NCI-H2029 treated with DMSO at 0.1 percent for 48 hours (cell line): ENCODE results near the gene PCNX2.

Experiments
- DNase-seq: peaks from one replicate; lab custom pipeline; 2025; lab: John Stamatoyannopoulos, UW

PCNX2 gene

DNA sequence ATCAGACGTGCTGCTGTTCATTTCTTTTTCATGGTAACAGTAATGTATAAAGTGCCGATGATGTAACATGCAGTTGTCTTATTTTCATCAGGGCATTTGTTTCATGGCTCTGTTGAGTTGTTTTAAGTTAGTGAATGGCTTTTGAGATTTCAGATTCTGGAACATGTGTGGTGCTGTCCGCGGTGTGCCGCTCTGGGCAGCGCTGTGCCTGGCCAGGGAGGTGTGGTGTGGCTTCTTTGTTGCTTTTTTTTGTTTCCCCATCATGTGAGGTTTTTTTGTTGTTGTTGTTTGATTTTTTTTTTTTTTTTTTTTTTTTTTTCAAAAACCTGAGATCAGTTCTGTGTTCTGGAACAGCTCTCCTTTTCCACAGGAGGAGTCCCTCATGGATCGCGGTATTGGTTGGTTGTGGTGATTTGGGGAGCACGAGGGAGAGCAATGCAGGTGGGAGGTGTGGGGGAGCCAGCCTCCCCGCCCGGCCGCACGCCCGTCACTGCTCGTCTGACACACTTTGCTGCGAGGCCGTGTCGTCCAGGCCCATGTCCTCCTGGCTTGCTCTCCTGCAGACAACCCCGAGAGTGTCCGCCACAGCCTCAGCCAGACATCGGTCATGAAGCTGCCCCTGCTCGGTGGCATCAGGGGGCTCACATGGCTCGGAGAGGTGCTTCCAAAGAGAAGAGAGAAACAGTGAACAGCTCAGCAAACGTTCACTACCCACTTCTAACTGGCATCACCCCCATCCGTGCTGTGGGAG lies 311.5 kb downstream of the PCNX2 start:
- no peak for DNase-seq

- DNase-seq, result no peak
Measured at GRCh38 chr1:232983375-232983774, 312.1 kb downstream of the PCNX2 start.

DNA sequence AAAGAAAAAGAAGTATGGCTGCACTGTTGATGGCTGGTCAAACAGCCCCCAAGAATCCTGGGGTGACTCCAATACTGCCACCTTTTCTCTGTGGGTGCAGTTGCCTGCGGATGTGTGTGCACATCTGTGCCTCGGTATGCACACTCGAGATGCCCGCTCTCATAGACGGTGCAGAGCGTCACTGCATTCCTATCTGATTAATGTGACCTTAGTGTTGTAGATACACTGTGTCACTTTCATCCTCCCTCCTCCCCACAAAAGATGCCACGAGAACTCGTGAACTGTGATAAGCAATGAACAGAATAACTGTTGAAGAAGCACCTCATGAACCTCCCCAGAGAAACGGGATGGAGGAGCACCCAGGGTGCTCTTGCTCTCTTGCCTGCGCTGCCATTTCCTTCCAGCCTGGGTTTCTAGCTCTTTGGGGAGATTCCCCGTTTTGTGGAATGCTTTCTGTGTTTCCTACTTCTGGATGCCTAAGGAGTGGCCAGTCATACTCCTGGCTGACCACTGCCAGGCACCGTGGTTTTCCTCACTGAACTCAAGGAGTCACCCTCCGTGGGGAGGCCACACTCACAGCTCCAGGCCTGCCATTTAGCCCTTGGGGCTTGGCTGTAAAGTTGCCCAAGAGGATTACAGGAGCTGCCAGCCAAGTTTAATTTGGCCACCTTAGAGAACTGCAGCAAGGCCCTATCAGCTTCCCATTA lies 313.1 kb downstream of the PCNX2 start:
- no peak for DNase-seq

- DNase-seq, result no peak
Measured at GRCh38 chr1:232980986-232981560, 314.5 kb downstream of the PCNX2 start.

GRCh38 chr1:232980355-232980978 lies 315.1 kb downstream of the PCNX2 start:
- no peak for DNase-seq

- no peak for DNase-seq
Measured at GRCh38 chr1:232979558-232979957, 316.0 kb downstream of the PCNX2 start.

DNA sequence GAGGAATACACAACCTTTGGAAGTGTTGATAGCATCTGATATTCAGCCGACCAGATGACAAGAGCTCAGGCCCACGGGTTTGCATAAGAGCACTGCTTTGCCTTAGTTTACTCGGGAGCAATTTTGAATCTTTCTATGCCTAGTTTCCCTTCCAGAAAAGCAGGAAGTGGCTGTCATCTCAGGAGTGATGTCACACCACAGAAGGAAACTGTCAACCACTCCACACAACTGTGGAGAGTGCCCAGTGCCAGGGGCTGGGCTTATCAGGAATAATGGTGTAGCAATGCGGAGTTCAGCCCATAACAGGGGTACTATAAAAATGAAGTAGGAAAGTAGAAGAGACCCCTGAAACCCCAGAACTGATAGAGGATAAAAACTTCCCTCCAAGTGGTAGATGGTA lies 316.7 kb downstream of the PCNX2 start:
- DNase-seq, result no peak

DNA sequence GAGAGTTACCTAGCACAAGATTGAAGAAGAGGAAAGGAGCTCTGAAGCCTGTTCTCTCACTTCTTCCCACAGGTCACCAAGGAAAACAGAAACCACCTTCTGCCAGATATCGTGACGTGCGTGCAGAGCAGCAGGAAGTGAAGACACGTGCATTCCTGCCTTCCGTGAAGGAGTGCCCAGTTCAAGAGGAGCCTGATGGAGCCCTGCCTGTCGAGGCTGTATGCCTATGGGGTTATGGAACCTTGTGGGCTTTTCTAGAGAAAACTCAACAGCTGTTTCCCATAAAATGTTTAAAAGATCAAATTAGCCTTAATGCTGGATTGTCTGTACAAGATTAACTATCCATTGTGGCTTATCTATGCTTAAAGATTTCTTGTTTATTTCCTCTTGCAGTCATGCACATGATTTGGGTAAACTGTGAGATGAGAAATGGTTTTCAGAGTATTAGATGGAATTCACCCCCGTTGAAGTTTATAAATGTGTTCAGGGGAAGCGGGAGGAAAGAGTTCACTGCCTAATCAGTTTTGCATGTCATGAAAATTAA lies 317.4 kb downstream of the PCNX2 start:
- DNase-seq, result no peak

GRCh38 chr1:232974971-232975370 lies 320.6 kb downstream of the PCNX2 start:
- DNase-seq, result no peak

GRCh38 chr1:232973652-232974611 lies 321.6 kb downstream of the PCNX2 start:
- DNase-seq, result no peak

- DNase-seq, result no peak
Measured at GRCh38 chr1:232970508-232970907, 325.0 kb downstream of the PCNX2 start.

DNA sequence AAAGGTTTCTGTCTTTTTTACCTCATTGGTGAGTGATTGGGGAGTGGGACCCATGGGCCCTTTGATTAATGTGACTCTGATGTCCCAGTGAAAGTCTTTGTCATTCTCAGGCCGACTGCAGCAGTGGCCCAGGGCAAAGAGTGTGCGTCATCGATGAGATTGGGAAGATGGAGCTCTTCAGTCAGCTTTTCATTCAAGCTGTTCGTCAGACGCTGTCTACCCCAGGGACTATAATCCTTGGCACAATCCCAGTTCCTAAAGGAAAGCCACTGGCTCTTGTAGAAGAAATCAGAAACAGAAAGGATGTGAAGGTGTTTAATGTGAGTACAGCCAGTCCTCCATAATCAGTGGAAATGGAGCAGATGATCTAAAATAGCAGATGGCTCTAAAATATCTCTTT lies 325.7 kb downstream of the PCNX2 start:
- no peak for DNase-seq

DNA sequence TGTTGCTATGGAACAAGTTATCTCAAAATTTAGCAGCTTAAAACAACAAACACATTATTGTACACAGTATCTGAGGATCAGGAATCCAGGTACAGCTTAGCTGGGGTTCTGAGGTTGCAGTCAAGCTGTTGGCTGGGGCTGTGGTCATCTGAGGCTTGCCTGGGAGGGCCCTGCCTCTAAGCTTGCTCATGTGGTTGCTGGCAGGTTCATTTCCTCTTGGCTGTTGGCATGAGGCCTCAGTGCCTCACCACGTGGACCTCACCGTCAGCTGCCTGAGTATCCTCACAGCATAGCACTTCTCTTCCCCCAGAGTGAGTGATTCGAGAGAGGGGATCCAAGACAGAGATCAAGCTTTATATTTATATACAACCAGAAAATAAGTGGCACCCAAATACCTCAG lies 326.6 kb downstream of the PCNX2 start:
- DNase-seq, result peak; percentile 22

DNA sequence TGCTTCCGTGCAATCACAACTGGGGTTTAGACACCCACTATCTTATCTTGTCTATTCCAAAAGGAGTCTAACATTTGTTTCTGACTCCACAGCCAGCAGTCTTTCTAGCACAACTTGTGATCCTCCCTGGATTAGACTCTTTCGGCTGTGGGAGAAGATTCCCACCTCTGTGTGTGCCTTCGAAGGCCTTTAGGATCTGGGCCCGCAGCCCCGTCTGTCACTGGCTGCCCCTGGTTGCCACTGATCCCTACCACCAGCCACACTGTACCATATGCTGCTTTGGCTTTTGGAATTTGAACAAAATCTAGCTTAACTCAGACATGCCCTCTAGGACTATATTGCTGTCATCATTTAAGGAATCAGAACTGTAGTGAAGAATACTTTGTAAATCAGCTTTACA lies 327.1 kb downstream of the PCNX2 start:
- DNase-seq, result no peak

- DNase-seq, result no peak
Measured at GRCh38 chr1:232966663-232967062, 328.9 kb downstream of the PCNX2 start.

DNA sequence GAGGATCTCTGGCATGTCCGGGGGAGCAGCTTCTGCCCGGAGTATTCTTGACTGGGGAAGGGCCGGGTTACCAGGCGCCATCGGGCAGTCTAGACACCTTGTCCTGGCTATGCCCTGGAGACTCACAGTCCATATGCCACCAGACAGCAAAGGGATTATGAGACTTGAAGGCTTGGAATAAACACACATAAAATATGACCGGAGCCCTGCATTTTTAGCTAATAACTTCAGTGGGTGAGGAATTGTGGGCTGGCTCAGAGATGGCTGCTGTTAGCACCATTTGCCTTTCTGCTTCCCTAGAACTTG lies 329.7 kb downstream of the PCNX2 start:
- no peak for DNase-seq

DNA sequence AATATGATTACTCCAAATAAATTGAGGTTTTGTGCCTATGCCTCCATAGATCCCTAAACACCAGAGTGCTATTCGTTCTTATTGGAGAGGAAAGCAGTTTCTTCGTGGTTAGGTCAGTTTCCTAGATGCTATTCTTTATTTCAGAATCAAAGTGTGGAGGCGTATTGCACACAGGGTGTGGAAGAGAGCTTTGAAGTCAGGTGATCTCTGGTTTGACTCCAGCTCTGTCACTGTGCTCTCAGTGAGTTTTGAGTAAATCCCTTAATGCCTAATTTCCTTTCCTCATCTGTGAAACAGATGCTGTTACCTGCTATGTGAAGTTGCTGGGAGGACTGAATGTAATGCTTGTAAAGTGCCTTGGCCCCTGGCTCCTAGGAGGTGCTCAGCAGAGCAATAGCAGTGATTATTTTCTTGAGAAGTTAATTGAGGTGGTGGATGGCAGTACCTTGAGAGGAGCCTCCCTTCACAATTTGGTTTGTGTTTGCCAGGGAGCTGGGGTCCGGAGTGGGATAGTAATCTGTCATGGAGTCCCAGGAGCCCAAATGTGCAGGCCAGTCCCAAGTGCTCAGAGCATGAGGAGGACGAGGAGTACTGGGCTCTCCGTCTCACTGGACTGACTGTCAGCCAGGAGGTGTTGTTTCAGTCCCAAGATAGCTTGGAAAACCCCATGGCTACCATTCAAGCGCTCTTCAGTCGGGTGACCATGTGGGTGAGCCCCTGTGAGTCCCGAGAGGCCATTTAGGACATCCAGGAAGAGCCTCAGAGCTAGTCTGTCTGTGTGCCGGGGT lies 330.2 kb downstream of the PCNX2 start:
- no peak for DNase-seq

DNA sequence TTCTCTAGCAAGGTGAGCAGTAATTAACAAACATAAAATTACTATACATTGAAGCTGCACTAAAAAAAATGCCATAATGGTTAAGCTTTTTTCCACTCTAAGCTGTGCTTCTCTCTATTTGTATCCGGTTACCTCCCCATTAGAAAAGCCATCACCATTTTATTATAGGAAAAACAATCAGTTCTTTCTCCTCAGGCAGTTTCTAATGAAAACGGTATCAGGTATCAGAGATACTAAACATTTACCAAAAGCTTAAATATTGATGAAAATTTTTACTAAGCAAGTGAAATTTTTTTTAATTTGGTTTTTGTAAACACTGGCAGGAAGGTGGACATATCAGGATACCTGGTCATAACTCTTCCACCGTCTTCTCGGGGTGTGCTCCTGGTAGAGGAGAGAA lies 330.9 kb downstream of the PCNX2 start:
- DNase-seq, result no peak

- no peak for DNase-seq
Measured at GRCh38 chr1:232962761-232963745, 332.5 kb downstream of the PCNX2 start.

- DNase-seq, result no peak
Measured at GRCh38 chr1:232958067-232958466, 337.5 kb downstream of the PCNX2 start.
